NCI-H460 (cell line): ENCODE measurements around the gene NCKAP5. TPM values are rescaled to one million over a fixed set of nuclear protein-coding genes. Genes with fewer than 3 reads are reported as not detected.

Experiments used
- DNase-seq: peaks from one replicate; pipeline ENCODE4 v3.0.0-alpha.2; 2016; ENCODE audit warnings: low read depth; ENCODE audit errors: extremely low read depth
- total RNA-seq: library from RNA; depleted of rRNA; stranded (reverse); fragments of >200 nt; shearing (Covaris generic); gene quantifications from 2 replicates; pipeline ENCODE4 v1.2.3, GENCODE V29; 2014

The NCKAP5 gene
- total RNA-seq, 1 experiment from 2014 or later = 10.0 TPM

DNA sequence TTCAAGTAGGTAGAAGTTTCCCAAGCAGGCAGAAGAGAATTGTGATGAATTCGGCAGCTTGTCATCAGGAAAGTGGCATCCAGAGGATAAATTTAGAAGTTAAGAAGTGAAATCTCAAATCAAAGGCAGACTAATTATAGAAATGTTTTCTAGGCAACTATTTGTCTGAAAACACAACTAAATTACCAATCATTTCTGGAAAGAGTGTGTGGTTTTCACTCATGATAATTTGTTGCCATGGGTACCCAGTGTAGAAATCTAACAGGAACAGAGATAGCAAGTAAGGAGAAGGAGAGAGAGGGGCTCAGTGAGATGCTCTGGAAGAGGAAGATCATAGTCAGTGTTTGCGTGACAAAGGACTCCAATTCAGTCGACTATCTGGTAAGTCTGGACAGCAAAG is 208.1 kb downstream of the NCKAP5 start:
- DNase-seq = no peak

DNA sequence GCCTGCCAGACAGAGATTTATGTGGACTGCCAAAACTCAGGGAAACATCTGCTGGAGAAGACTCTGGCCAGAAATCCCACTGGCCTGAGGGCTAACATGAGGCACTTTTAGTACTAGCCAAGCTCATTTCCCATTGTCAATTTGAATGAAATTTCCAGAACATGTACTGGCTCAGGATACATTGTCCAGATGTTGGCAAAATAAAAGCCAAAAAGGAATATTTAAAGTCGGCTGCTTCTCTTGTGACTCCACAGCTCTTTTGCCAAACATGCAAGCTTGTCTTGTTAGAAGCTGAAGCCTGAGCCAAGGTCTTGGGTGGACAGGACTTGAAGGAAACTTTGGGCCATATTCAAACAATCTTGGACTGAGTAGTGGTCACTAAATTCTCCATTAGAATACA is 215.5 kb downstream of the NCKAP5 start:
- DNase-seq = no peak

DNA sequence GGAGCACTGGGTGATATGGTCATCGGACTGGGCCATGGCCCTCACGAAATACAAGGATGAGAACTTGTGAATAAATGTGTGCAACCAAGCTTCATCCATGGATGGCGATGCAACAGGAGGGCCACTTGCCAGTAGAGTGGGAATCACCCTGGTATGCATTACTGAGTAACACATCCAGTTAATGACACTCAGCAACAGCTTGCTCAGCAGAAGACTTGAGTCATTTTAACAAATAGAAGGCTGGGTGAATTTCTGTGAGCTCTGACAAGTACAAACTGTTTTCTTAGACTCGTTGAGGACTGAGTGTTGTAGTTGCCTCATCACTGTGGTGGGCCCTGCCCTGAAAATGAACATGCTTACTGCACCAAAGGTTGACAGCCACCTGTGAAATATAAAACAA is 221.6 kb downstream of the NCKAP5 start:
- no peak for DNase-seq

DNA sequence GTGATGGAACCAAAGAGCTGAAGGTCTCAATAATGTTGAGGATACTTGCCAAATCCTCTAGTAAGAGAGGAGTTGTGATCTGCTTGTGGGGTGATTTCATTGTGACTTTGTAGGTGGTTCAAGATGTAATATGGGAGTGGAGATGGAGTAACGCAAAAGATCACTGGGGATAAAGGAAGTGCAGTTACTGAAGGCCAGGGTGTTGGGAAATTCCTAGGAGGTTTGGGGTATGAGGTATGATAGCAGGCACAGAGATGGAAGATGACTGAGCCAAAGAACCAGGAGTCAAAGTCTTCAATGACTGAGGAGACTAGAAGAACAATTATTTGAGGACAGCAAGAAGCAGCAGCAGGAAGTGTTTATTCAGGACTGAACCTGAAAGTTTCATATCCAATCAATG is 222.6 kb downstream of the NCKAP5 start:
- no peak for DNase-seq

DNA sequence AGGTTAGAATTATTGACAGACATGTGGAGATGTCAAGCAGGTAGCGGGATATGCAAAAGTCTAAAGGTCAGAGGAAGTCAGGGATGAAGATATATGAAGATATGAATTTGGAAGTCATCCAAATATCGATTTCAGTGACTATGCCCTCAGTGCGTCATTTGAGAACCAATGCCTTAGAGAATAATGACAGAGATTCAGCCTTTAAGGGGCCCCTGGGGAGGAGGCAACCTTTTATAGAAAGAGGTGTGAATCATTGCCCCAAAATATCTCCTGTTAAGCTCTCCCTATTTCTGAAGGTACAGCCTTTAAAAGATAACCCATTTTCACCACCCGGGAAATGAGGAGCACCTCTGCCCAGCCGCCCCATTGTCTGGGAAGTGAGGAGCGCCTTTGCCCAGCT is 223.4 kb downstream of the NCKAP5 start:
- no peak for DNase-seq

DNA sequence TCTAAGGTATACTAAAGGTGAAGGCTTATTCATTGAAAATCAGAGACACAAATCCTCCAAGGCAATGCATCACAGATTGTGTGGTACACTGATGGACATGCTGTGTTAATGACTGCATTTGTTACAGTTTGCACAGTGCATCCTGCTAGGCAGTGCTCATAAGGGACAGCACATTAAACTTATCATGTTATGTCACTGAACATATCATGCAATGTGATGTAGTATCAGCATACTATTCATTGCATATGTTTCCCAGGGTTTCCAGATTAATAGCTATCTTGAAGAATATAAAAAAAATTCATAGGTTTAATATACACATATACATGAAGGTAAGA is 225.3 kb downstream of the NCKAP5 start:
- DNase-seq = no peak

DNA sequence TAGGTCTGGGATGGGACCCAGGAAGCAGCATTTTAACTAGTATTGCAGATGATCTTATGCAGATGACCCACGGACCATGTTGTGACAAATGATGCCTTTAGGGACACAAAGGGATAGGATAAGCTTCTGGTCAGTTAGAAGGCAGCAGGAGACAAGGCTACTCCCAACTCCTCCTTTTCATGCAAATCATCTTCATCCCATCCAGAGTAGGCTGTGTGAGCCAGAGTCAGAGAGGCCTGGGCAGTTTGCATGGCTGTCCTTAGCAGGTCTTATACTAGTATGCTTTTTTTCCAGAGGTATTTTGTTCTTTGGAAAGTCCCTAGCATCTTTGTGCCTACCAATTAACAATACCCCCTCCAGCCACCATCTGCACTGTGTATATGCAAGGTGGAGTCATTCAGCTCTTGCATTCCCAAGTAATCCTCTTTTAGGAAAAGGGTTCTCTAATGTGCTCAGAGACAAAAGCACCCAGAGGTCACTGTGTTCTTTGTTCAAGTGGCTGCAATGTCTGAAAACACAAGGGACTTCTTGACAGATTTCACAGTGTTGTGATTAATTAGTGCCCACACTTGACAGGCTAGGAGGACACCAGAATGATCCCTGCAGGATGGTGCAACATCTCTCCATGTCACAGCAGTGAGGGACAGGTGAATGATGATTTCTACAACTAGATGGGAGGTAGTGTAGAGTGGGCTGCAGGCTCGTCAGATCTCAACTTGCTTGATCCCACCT is 225.8 kb downstream of the NCKAP5 start:
- no peak for DNase-seq

DNA sequence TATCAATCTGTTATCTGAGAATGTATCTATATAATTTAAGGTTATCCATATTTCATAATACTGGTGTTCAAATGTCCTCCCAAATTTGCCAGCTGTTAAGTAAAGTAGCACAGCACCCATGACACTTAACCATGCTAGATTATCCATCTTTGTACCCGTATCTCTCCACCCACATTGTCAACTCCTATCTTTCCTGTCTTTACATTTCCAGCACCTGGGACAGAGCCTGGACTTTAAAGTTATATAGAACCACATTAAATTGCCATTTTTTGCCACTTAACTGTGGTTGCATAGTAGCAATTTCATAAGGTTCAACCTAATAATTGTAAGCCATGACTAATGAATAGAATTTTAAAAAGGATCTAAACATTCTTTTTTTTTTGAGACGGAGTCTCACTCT is 226.7 kb downstream of the NCKAP5 start:
- no peak for DNase-seq

DNA sequence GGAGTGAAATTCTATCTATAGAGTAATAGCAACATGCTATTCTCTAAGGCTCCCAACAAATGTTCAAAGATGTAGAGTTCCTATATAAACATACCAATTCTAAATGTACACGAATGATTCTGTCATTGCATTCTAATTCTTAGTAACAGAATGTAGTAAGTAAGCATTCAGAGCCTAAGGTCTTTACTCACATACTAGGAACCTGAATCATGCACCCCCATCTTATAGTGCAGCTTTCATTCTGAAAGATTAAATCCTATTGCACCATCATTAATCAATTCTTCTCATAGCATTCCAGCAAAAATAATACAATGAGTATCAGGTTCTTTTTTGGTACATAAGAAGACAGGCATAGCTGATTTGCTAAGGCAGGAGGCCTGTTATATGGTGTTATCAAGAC is 230.0 kb downstream of the NCKAP5 start:
- no peak for DNase-seq

DNA sequence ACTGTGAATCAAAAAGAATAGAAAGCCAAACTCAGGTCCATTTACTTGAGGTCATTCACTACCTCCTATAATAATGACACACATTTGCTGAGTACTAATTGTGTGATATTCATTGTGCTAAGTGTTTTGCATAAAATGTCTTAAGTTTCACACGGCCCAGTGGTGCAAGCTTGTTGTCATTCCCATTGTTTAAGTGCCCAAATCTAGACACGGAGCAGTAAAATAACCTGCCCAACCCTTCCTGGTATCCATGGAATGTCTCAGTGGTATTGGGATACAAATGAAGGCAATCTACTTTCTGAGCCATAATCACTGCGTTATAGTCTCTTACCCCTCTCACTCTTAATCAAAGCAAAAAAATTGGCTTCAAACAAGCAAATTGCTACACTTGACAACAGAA is 233.3 kb downstream of the NCKAP5 start:
- DNase-seq = no peak

DNA sequence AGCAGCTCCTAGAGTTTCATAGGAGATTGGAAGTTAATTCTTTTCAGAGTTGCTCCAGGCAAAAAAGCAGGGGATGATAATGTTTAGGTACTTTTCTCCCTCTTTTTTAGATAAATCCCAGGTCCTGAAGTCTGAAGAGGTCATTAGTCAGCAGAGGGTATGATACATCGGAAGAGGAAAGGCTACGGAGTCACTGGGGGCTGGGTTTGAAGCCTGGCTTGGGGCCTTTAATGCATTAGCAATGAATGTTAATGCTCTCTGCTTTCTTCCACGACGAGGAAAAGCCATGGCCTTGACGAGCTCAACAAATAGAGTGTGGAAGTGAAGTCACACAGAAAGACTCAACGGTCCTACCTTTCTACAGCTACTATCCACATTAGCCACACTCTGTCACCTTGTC is 235.1 kb downstream of the NCKAP5 start:
- DNase-seq = no peak

DNA sequence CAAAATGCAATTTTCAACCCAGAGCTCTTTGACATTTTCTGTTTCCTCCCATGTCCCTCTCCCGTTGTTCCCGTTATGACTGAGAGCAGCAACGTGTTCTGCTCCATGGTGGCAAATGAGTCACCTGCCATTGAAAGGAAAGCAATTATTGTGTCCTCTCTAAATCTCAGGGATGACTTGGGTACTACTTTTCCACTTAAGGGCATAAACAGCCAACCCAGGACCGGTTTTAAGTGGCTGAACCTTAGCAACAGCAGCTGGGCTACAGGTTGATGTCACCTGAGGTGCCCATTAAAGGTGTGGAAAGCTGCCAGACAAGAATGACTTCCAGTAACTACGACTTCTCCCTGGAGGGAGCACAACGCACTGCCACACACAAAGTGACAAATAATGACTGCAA is 236.8 kb downstream of the NCKAP5 start:
- DNase-seq = no peak

DNA sequence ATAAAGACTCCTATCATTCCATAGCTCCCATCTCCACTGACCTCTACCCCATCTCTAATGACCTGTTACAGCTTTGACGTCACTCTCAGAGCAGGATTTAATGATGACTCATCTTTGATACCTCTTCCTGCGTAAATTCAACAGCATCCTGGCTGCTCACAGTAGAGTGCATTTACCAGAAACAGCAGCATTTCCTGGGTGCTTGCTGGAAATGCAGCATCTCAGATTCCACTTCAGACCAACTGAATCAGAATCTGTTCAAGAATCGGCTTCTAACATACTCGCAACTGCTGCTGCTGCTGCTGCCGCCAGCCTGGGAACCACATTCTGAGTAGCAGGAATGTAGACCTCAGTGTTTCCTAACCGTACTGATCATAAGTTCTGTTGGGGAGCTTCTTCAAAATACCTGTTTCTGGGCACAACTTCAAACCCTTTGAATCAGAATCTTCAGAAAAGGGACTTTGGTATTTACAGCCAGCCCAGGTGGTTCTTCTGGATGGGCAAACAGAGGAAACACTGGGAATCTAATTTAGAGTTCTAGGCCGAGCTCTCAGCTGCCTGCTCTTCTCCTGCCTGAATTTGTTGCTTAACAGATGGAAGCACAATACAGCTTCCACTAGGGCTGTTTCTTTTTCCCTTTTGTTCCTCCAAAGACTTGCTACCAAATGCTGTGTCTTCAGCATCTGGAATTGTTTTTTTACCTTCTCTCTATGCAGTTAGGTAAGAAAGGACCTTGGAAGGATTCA is 241.4 kb downstream of the NCKAP5 start:
- peak; percentile 92 for DNase-seq

DNA sequence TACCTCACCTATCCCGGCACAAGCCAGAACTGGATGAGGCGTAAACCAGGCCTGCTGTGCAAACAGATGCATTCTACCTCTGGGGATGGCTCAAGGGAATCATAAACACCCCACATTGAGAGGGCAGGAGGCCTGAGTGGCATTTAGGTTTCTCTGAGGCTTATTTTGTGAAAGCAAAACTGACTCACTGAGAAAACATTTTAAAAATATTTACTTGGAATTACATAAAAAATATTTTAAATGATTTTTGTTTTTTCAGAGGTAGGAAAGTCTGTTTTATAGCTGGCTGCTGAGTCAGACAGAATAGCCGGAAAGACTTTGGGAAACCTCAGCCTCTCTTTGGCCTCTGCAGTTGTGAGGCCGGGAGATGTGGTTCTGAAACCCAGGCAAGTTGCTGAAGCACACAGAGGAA is 244.1 kb downstream of the NCKAP5 start:
- DNase-seq = peak; percentile 40

DNA sequence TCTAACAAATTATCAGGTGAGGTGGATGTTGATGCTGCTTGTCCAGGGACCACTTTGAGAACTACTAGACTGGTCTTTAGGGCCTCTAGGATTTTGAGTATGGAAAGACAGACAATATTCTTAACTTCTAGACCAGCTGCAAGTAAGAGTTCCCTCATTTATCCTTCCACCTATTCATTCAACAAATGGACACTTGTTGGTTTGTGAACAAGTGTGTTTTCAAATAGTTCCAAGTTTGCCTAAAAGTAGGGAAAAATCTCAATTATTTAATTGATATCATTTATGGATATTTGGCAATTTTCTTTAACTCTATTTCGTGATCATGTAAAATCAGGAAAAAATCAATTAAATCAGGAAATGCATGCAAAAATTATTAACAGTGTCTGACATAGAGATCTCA is 245.4 kb downstream of the NCKAP5 start:
- DNase-seq = no peak

DNA sequence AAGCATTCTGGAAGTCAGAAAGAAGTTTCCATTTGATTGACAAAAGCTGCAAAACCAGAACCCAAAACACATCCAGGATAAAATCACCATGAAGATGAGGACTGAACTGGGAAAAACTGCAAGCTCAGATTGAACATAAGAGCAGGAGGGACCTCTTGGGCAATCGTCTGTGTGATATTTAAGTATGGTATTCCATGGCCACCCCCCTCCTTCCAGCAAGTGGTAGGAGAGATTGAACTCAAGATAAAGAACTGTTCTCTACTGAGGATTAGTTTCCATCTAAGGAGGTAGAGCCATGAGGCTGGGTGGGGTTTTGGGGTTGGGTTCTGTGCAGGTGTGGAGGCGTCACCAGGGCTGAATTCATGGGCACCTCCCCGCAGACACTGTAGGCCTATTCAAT is 251.1 kb downstream of the NCKAP5 start:
- DNase-seq = no peak

DNA sequence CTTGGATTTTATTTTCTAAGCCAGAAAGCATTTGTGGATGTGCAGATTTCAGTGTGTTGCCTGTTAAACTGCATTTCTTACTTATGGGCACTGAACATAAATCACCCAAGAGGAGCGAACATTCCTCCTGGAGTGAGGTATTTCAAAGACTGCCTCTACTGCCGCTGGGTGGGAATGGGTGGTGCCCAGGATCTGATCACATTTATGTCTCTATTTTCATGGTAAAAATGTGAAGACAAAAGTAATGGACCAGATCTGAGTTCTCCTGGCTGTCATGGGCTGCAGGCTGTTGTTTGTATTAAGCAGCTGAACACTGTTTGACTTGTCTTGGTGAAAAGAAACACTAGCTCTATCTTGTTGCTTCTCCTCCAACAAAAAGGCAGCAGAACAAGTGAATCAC is 251.7 kb downstream of the NCKAP5 start:
- DNase-seq = no peak

DNA sequence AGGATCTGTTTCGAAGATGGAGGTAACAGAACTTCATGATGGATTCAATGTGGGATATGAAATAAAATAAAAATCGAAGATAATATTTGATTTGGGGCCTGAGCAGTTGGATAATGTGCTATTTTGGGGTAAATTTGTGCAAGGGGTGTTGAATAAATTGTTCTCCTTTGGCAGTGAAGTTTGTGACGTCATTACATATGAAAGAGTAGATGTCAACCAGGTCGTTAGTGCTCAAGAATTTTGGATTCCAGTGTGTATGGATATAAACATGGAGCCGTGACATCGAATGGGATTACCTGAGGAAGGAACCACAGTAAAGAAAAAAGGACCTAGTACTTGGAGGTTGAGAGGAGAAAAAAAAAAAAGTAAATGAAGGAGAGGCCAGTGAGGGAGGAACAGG is 253.0 kb downstream of the NCKAP5 start:
- DNase-seq = no peak

DNA sequence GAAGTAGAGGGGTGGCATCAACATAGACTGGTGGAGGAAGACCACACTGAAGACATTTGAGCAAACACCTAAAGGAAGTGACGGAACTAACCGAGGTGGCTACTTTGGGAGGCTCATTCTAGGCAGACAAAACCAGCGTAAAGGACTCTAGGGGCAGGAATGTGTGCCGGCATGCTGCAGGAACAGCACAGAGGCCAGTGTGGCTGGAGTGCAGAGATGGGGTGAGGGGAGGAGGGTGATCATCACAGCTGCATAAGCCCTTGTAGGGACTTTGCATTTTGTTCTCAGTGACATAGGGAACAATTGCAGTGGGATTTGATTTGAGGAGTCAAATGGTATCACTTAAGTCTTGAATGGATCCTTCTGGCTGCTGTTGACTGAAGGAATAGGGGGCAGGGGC is 253.5 kb downstream of the NCKAP5 start:
- no peak for DNase-seq

DNA sequence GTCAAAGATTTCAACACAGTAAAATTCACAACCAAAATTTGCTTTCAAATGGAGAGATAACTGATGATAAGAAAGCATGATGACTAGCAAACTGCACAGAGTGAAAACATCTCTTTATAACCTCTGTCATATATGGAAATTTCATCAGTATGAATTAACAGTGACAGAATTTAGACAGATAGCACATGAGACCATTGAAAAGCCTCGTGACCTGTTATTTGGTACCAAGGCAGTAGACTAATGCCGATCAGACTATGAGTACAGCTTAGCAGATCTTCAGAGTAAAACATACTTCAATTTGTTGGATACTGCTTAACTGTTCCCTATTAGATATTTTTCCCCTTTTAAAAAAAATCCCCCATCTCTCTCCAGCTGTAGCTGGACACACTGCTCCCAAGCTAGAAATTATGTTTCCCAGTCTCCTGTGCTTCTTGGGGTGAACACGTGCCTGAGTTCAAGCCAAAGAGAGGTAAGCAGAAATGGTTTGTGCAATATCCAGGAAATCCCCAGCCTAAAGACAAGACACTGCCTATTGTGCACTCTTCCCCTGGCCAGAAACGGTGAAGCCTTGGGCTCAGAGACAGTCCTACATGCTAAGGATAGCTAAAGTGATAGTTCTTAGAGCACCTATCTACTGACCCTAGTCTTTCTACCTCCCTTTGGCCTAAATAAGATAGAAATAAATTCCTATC is 256.1 kb downstream of the NCKAP5 start:
- no peak for DNase-seq

DNA sequence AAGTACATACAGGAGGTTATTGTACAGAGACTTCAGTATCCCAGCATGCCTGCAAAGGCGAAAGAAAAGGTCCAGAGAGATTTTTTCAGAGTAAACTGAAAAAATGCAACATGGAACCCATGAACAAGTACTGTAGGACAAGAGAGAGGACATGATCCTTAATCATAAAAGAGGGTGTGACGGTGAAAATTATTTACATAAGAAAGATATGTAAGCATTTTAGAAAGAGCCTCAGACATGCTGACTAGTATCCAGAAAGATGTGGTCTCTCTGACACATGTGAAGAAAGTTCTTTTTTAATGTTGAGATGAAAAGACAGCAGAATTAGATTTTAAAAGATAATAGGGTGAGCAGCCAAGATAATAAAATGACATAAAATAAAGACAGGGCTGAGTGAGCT is 262.0 kb downstream of the NCKAP5 start:
- no peak for DNase-seq

DNA sequence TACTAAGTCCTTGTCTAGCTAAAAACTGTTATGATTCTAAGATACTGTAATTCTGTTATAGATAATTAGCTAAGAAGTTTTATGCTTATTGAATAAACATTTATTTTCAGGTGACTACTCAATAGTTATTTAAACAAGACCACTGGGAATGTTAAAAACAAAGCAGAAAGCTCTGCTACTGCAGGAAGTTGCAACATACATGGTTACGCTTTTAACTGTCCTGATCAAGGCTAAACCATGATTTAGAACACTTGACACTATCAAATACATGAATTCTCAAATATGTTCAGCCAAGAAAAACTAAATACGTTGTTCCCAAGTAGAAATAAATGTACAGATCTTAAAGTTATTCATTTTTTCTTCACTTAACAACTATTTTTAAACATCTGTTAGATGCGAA is 263.9 kb downstream of the NCKAP5 start:
- no peak for DNase-seq
